ENCODE data around the gene PPP2R5C. TPM values are rescaled to one million over a fixed set of nuclear protein-coding genes. Genes with fewer than 3 reads are reported as not detected.

The PPP2R5C gene
- total and polyA plus RNA-seq, 9 of the 15 experiments (the other 6 are each of a cell fraction or from before 2014, with no cell fraction given) = 284 to 617 (median 395) TPM

DNA sequence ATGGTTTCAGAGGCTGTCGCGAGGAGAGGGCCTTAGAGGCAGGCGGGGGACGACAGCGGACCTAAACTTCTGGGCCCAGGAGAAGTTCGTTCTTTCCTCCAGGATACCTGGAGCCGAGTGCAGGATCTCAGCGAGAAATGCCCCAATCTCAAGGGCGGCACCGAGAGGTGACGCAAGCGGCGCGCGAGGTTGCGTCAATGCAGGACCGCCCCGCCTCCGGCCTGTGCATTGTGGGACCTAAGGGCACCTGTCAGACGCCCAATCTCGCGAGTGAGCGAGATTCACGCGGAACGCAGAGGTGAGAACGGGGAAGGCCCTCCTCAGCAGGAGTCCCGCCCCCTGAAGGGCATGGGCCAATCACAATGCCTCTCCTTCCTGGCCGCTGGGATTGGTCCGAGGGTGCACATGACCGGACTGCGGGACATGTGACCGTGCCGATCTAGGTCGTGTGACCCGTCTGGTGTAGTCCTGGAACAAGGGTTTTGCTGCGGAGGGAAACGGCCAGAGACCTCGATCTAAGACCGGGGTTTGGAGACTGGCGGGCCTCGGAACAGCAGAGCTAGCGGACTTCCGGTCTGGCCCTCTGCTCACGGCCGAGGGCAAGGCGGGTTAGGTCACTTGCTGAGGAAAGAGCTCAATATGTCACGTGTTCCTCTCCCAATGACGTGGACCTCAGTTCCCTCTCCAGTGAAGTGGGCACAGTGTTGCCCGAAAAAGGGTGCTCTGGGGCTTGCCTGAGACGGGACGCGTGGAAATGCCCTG lies 186.6 kb downstream of the PPP2R5C start (continued):
- TF ChIP-seq ZNF584 (CRISPR knock-in tag; IDR thresholded peaks at IDR 0.05; ENCODE audit: low read depth) (no peak), STAG1 (CRISPR knock-in tag; IDR thresholded peaks at IDR 0.05; ENCODE audit: borderline replicate concordance) (no peak), HSF4 (CRISPR knock-in tag; IDR thresholded peaks at IDR 0.05; ENCODE audit: borderline replicate concordance) (no peak), JUND (IDR thresholded peaks at IDR 0.05; ENCODE audit: borderline replicate concordance, low read depth, low read length) (peak; percentile 81), JUND (tag; IDR thresholded peaks at IDR 0.05; ENCODE audit: borderline replicate concordance, low read depth, low read length) (peak; percentile 69; the same call in 1 of the 3 replicates), CBX3 (IDR thresholded peaks at IDR 0.05; ENCODE audit: borderline replicate concordance in 1 of 2, low read length in 2 of 2) (no peak; a peak in 1 of 3 replicates), GABPB1 (CRISPR knock-in tag; IDR thresholded peaks at IDR 0.05) (0 out of 2 replicates have a peak, but pooled peaks have one; percentile 45), SP2 (IDR thresholded peaks at IDR 0.05; ENCODE audit: extremely low read depth, low read depth, low read length, poor library complexity, severe bottlenecking) (peak; percentile 48), HNRNPUL1 (IDR thresholded peaks at IDR 0.05; ENCODE audit: low read length) (no peak), CCNT2 (IDR thresholded peaks at IDR 0.05; ENCODE audit: borderline replicate concordance, extremely low read depth, insufficient read length, low read depth, low read length) (peak; percentile 56)
- TF ChIP-seq, protein P1, sequence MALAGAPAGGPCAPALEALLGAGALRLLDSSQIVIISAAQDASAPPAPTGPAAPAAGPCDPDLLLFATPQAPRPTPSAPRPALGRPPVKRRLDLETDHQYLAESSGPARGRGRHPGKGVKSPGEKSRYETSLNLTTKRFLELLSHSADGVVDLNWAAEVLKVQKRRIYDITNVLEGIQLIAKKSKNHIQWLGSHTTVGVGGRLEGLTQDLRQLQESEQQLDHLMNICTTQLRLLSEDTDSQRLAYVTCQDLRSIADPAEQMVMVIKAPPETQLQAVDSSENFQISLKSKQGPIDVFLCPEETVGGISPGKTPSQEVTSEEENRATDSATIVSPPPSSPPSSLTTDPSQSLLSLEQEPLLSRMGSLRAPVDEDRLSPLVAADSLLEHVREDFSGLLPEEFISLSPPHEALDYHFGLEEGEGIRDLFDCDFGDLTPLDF (CRISPR knock-in tag; IDR thresholded peaks at IDR 0.05) = no peak
- TF ChIP-seq, protein P2, sequence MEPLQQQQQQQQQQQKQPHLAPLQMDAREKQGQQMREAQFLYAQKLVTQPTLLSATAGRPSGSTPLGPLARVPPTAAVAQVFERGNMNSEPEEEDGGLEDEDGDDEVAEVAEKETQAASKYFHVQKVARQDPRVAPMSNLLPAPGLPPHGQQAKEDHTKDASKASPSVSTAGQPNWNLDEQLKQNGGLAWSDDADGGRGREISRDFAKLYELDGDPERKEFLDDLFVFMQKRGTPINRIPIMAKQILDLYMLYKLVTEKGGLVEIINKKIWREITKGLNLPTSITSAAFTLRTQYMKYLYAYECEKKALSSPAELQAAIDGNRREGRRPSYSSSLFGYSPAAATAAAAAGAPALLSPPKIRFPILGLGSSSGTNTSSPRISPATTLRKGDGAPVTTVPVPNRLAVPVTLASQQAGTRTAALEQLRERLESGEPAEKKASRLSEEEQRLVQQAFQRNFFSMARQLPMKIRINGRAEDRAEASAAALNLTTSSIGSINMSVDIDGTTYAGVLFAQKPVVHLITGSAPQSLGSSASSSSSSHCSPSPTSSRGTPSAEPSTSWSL (CRISPR knock-in tag; IDR thresholded peaks at IDR 0.05; ENCODE audit: borderline replicate concordance) = no peak
- TF ChIP-seq, protein P3, sequence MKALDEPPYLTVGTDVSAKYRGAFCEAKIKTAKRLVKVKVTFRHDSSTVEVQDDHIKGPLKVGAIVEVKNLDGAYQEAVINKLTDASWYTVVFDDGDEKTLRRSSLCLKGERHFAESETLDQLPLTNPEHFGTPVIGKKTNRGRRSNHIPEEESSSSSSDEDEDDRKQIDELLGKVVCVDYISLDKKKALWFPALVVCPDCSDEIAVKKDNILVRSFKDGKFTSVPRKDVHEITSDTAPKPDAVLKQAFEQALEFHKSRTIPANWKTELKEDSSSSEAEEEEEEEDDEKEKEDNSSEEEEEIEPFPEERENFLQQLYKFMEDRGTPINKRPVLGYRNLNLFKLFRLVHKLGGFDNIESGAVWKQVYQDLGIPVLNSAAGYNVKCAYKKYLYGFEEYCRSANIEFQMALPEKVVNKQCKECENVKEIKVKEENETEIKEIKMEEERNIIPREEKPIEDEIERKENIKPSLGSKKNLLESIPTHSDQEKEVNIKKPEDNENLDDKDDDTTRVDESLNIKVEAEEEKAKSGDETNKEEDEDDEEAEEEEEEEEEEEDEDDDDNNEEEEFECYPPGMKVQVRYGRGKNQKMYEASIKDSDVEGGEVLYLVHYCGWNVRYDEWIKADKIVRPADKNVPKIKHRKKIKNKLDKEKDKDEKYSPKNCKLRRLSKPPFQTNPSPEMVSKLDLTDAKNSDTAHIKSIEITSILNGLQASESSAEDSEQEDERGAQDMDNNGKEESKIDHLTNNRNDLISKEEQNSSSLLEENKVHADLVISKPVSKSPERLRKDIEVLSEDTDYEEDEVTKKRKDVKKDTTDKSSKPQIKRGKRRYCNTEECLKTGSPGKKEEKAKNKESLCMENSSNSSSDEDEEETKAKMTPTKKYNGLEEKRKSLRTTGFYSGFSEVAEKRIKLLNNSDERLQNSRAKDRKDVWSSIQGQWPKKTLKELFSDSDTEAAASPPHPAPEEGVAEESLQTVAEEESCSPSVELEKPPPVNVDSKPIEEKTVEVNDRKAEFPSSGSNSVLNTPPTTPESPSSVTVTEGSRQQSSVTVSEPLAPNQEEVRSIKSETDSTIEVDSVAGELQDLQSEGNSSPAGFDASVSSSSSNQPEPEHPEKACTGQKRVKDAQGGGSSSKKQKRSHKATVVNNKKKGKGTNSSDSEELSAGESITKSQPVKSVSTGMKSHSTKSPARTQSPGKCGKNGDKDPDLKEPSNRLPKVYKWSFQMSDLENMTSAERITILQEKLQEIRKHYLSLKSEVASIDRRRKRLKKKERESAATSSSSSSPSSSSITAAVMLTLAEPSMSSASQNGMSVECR (CRISPR knock-in tag; IDR thresholded peaks at IDR 0.05) = peak; percentile 97
